HG02885 (cell line): ENCODE data around the gene TEX264.

Experiments
- ATAC-seq: cut with Tn5 transposase; IDR thresholded peaks from one replicate; pipeline ENCODE4 v1.9.1; 2021; ENCODE audit warnings: mild to moderate bottlenecking; ENCODE audit not compliant: unreplicated experiment, poor library complexity

Gene TEX264

DNA sequence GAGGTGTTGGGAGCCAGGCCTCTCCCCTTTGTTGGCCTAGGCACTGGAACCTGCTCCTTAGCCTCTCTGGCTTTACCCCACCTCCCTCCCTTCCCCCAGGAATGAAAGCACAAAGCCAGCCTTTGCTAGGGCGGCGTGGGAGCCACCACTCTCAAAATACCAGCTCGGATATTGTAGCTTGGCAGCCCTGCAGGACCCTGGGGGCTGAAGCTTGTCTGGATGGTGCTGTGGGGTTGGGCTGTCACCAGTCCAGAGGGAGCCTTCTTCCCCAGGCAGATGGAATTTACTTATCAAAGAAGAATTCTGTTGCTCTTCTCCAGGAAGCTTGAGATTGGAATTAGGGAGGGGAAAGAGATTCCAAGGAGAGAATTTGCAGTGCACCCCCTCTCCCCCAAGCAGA lies 20.9 kb downstream of the TEX264 start:
- ATAC-seq: no peak

DNA sequence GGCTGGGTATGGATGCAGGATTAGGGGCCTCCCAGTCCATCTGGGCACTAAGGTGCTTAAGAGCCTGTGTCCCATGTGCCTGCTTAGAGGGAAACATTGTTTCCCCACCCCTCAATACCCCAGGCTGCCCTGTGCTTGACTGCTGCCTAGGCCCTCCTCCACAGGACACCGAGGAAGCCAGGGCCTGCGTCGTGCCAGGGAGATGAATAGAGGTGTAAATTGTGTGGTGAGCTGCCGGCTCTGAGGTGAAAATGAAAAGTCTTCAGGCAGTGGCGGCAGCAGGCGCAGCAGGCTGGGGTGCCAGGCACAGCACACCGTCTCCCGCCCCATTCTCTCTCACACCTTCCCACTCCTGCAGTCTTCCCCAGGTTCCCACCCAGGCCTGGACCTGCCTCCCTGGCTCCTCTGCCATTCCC lies 21.9 kb downstream of the TEX264 start:
- no peak for ATAC-seq

DNA sequence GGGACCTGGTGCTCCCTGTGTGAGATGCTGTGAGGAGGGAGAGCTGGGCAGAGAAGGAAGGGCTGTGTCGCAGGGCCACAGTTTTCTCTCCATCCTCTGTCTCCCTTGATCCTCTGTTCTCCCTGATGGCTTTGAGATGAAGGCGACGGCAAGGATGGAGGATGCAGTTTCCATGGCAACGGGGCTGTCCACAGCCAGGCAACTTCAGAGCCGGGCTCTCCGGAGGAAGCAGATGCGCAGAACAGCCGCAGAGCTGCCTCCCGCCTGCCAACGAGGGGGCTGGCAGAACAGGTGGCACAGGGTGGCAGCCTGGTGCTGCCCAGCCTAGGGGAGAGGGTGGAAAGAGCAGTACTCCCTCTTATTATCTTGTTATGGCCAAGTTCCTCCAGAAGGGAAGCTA lies 25.9 kb downstream of the TEX264 start:
- no peak for ATAC-seq

DNA sequence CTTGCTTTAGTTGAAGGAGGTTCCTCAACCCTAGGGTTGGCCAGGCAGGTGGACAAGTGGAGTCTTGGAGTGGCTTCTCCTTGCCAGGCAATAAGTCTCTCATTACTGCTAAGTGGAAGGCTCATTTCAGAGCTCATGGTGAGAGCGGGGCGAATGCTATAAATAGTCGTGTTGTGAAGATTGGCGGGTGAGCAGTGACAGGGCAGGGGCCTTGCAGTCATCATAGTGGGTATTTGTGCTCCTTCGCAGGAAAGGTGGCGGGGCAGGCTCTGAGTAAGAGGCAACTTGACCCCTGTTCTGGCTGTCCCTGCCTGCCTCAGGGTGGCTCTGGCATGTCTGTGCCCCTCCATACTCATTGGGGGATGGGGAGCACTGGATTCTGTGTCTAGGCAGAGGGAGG lies 27.2 kb downstream of the TEX264 start:
- ATAC-seq: no peak

DNA sequence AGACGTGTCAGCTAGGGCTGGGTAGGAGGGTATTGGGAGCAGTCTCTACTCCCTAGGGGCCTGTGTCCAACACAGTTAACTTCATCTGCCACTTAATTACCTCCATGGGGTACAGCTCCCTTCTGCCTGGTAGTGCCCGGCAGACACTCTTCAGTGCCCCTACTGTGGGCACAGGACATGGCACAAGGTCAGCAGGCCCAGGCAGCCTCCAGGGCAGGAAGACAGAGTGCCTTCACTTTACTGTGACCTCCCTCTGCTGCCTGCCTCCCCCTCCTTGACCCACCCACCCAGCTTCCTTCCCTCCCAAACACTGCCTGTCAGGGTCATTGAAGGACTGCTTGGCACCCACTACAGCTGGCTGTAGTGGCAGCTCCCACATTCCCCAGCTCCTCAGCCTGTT lies 29.4 kb downstream of the TEX264 start:
- no peak for ATAC-seq

DNA sequence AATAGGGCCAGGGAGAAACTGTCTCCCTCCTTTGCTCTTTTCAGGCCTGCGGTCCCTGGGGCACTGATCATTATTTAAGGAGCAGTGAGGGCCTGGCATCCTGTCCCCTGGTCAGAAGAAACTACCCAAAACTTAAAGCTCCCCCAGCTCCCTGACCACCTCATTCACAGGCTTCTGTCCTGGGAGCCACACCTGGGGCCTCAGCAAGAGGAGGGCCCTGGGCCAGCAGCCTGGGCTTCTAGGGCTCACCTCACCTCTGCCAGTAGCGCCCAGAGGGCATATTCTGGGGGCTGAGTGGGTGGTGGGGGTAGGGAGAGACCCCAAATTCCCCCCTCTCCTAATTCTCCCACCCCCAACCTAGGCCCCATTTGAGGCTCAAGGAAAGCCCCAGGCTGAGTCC lies 31.1 kb downstream of the TEX264 start:
- ATAC-seq: no peak

DNA sequence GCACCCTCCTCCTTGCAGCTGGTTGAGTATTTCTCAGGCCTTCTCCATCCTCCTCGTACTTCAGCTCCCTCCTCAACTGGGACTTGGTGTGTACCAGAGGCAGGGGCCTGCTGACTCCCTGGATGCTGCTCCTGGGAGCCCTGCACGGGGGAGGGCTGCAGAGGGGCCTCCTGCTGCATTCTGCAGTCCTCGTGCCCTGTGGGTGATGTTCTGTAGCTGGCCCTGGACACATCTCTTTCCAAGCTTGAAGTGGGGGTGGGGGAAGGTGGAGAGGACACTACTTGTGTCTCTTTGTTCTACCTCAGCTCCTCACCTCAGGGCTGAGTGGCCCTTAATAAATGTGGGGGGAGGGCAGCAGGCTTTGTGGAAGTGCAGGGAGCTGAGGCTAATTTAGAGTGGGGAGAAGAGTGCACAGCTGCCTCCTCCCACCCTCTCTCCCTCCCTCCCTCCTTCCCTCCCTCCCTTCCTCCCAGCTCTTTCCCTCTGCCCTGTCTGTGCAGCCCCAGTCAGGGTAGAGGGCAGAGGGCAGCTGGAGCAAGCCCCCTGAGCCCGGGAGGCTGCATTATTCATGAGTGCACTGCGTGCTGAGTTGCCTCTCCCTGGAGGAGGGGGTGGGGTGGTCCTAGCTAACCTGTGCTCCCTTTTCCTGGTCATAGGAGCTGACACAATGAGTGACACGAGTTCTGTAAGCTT lies 32.2 kb downstream of the TEX264 start:
- ATAC-seq: no peak

DNA sequence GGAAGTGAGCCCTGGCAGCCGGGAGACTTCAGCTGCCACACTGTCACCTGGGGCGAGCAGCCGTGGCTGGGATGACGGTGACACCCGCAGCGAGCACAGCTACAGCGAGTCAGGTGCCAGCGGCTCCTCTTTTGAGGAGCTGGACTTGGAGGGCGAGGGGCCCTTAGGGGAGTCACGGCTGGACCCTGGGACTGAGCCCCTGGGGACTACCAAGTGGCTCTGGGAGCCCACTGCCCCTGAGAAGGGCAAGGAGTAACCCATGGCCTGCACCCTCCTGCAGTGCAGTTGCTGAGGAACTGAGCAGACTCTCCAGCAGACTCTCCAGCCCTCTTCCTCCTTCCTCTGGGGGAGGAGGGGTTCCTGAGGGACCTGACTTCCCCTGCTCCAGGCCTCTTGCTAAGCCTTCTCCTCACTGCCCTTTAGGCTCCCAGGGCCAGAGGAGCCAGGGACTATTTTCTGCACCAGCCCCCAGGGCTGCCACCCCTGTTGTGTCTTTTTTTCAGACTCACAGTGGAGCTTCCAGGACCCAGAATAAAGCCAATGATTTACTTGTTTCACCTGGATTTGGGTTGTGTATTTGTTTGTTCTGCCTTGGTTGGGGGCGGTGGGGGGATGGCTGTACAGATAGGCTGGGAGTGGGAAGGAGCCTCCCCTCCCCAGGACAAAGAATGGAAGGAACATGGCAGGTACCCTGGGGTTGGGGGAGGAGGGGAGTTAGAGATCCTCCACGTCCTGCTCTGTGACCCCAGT lies 32.9 kb downstream of the TEX264 start:
- ATAC-seq: no peak

DNA sequence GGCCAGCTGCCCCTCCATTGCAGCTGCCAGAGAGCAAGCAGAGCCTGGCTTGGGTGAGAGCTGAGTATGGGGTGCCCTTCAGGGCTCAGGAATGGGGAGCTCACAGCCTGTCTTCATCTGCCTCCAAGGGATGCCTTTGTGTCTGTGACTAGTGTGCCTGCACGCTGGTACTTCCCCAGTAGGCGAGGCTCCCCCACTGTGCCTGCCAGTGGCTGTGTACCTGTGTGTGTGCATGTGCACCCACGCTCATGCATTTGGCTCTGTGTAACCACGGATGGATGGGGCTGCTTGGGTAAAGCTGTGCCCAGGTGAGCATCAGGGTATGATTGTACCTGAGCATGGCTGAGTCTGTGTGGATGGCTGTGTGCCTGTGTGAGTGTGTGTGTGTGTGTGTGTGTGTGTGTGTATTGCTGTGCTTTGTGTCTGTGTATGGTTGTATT lies 33.5 kb downstream of the TEX264 start:
- no peak for ATAC-seq

DNA sequence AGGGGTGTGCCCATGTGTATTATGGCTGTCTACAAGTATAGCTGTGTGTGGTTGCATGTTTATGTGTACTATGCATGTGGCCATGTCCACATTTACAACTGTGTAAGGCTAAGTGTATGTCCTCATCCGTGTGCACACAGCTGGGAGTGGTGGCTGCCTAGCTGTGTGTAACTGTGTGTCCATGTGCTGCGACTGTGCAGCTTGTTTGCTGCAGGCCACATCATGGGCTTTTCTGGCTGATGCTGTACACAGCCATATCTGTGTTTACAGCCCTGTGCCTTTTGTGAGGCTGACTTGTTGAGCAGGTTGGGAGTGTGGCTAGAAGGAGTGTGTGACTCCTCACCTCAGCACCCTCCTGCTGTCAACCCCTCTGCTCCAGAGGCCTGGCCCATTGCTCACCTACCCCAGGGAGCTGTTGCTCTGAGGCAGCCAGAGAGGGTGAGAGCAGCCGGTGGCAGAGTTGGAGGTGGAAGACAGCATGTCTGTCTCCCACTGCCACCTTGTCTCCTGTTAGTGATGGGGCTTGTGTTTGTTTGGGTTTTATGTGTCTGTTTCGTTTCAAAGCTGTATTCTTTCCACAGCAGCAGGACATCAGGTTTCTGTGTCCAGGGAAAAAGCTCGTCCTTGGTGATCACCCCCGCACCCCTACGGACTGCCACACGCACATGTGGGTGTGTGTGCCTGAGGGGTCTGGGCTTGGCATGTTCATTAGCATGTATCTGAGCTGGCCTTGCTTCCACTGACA lies 34.4 kb downstream of the TEX264 start:
- no peak for ATAC-seq

DNA sequence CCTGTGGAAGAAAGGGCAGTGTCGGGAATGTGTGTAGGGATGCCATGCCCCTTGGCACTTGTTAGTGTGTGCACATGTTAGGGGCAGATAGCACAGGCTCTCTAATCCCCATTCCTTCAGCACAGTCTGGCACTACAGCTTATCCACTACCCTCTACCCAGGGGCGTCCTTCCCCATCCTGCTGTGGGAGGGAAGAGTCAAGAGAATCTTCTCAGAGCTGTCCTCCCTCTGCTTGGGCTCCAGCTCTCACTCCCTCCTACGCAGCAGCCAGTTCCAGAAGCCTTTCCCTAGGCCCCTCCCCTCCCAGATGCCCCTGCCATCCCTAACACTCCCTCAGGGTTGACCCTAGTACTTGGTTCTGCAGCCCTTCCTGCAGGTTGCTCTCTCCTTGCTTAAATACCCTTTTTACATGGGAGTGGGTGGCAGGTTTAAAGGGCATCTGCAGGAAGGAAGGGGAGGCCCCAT lies 35.0 kb downstream of the TEX264 start:
- no peak for ATAC-seq

DNA sequence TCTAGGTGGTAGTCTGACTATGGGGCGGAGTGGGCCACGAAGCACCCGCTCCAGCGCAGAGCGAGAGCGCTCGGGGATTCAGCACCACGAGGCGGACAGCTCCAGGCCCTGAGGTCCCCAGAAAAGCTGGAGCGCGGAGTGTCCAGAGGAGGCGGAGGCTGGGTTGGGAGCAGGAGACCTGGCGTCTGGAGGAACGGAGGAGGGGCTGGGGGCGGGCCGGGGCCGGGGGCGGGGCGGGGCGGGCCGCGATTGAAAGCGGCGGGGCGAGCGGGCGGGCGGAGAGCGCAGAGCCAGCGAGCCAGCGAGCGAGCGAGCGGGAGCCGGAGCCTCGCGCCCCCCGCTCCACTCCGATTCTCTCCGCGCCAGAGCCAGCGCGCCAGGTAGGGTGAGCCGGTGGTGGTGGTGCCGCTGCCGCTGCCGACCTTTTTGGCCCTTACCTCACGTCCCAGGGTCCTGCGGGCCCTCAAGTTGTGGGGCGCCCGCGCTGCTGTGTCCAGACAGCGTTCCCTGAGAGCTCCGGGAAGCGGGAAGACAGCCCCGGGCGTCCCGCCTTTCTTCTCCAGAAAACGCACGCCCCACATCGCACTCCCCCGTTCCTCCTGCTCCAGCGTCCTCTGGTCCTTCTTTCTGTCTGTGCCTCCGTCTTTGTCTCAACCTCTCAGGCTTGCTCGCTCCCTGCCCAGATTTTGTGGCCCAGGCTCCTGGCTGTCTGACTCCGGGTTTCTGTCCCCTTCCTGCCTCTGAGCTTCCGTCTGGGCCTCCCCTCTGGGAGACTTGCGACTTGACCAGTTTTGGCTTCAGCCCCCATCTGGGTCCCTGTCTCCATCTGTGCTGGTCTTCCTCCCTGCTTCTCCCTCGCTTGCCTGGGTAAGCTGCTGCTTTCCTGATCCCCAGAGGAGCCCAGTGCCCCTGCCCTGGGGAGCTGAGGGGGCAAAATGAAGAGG lies 36.0 kb downstream of the TEX264 start, which contains the start of gene GRM2:
TSS of gene GRM2 (plus strand) at position 281 of the 944 bp plus-strand sequence. CDS start 1,916 bp downstream, outside the sequence.
- no peak for ATAC-seq

DNA sequence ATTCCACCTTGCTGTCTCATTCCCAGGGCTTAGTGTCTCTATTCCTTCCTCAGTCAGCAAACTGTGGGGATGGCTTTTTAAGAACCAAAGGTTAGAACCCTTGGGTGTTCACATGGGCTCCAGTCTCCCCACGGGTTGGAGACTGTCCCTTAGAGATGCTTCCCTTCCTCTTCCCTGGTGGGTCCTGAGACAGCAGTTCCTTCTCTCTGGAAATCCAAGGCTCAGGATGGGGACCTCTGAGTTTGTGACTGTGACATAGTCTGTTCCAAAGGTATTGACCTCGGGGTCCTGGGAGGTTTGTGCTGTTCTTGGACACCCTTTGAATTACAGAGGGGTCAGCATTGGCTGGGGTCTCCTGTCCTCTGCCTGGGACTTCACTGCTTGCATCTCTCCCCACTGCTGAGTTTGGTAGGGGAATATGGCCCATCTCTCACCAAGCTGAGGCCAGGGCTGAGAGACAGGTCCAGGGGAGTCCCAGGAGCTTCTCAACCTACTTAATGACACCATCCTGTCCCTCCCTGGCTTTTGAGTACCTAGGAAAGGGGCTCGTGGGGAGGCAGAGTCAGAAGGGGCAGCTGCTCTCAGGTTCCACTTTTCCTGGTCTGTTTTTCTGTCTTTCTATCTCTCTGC lies 37.3 kb downstream of the TEX264 start:
- no peak for ATAC-seq

DNA sequence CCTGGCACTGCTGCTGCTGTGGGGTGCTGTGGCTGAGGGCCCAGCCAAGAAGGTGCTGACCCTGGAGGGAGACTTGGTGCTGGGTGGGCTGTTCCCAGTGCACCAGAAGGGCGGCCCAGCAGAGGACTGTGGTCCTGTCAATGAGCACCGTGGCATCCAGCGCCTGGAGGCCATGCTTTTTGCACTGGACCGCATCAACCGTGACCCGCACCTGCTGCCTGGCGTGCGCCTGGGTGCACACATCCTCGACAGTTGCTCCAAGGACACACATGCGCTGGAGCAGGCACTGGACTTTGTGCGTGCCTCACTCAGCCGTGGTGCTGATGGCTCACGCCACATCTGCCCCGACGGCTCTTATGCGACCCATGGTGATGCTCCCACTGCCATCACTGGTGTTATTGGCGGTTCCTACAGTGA lies 38.0 kb downstream of the TEX264 start:
- ATAC-seq: no peak

DNA sequence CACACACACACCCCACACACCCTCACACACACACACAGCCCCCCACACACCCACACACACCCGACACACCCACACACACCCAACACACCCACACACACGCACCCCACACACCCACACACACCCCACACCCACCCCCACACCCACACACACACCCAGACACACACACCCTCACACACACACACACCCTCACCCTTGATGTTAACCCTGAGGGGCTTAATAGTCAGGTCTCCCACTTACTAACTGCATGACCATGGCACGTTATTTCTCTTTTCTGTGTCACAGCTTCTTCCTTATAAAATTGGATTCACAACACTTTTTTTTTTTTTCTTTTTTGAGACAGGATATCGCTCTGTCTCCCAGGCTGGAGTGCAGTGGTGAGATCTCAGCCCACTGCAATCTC lies 38.6 kb downstream of the TEX264 start:
- no peak for ATAC-seq

DNA sequence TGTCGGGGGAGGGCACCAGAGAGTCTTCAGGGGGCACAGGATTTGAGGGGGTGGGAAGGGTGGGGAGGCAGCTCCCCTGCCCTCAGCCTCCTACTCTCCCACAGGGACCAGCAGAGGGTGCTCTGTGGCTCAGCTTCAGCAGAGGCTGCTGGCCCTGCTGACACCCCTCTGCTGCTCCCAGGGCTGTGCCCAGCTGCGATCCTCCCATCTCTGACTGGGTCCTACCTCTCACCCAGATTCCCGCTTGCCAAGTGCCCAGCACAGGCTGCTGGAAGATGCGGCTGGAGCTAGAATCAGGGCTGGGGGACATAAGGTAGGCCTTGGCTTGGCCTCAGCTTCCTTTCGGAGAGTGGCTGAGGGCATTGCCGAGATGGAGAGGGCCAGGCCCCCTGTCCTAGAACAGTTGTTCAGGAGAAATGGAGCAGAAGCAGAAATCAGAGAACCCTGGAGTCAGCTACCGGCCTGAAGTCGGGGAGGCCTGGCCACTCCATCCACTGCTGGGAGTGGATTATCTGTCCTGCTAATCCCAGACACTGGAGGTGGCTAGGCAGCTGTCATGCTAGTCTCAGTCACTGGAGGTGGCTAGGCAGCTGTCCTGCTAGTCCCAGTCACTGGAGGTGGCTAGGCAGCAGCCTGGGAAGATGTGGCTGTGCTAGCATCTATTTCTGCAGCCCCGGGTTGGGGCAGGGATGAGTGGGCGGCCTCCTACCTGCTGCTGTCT lies 39.7 kb downstream of the TEX264 start:
- ATAC-seq: no peak

DNA sequence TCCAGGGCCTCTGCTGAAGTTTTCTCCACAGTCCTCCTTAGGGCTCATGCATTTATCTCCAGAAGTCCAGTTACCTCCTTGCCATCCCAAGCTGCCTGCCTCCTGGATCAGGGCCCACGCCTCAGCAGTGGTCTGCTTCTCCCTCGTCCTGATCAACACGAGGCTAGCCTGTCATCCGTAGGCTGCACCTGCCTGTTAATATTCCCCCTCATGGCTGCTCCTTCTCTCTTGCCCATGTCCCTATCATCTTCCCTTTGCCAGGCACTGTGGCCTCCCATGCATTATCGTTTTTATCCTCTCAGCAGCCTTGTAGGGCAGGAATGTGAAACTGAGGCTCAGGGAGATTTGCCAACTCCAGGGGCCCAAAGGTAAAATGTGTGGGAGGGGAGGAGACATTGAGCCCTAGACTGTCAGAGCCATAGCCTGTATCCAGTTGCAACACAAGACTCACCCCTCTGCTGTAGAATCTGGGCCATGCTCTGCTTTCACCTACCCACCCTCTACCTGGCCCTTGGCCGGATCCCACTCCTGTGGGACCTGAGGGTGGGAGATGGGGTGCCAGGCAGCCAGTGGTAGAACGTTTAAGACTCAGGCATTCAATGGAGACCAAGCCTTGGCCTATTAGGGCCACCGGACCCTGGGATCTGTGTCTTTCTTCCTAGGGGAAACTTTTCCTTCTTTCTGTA lies 40.4 kb downstream of the TEX264 start:
- ATAC-seq: no peak

DNA sequence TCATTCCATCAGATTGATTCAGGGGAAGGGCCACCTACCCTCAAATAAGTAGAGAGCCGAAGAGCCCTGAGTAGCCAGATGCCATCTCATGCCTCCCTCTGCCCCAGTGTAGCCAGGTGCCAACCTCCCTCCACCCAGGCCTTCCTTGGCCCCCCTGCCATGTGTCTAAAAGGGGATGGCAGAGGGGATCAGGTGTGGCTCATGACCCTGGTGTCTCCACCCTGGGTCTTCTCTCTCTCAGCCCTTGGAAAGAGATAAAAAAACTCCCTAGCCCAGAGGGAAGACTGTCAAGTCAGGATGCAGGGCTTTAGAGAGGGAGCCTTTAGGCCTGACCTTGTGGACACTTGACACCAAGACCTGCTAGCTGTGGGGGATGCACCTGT lies 41.0 kb downstream of the TEX264 start:
- no peak for ATAC-seq
